ENCODE results near the gene BAIAP2.
"Not testable (repeated sequence)": the region's sequence is repeated elsewhere in the genome, so short reads cannot be mapped to it uniquely, and the experiment has no call there.

BAIAP2 gene

DNA sequence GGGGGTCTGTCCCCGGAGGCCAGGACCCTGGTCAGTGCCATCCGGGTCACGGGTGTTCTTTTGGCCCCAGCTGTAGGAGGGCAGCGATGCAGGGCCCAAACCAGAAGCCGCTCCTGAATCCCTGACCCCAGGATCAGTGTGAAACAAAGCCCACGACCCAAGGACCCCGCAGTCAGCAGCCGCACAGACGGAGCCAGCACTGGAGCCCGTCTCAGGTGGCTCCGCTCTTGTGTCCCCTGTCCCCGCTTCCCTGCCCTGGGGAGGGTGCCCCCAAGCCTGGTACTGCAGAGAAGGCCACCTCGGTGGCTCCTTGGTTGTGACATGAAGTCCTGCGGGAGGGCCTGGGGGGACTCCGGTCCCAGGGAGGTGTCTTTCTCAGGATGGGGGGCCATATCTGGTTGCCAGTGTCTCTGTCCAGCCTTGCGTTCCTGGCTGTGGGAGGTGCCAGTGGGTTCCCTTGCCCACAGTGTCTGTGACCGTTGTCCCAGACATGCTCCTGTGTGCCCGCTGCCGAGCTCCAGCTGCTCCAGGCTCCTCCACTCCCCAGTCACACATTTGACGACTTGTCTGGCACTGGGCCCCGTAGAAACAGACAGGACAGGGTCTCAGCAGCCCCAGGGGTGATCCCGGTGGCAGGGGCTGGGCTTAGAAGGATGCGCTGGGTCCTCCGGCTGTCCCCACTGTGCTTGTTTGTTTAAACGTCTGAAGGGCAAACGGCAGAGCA lies 33.6 kb downstream of the BAIAP2 start:
- no peak for DNase-seq (ENCODE audit: low spot score)

DNA sequence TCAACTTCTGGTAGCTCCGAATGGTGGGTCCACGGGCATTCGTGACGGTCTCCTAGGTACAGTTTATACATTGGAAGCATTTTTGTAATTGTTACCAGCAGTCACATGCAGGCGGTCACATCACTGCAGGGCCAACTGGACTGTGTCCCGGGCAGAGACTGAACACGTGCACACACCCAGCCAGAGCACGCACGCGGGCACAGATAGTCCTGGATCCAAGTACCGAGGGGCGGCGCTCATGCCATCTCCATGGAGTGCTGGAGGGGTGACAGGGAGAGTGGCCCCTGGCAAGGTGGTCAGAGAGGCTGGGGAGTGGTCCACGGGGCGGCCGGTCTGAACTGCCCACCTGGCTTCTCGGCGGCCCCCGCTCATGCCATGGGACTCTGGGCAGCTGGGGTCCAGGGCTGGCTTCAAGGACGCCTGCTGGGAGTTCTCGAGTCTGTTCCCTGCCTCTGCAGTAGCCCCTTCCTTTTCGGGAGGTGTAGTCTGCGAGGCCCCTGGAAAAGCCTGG lies 34.2 kb downstream of the BAIAP2 start:
- DNase-seq (ENCODE audit: low spot score) = no peak

DNA sequence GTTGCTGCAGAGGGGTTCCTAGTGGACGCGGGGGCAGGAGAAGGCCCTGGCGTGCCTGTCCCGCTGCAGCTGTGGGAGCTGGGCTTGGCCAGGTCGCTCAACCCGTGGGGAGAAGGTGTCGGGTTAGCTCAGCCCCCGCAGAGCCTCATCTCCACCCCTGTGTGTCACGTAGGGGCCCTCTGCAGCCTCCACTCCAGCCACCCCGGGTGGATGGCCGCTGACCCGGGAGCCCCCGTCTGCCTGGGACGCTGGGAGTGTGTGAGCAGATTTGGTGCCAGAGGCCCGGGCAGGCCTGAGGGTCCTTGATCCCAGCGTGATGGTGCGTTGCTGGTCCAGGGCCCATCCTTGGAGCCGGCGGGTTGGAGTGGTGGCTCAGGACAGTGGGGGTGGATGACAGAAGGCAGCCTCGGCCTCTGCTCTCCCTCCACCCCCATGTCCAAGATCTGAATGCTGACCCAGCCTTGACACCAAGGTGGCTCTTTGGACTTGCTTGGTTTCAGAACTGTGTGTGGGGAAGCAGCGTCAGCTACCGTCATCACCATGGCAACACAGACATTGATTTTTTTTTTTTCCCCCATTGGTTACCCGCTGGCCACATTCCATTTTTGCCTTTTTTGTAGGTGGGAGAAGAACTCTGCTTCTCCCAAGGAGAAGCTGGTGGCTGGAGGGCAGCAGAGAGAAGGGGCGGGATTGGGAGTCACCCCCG lies 35.7 kb downstream of the BAIAP2 start:
- no peak for DNase-seq (ENCODE audit: low spot score)

- no peak for DNase-seq (ENCODE audit: low spot score)
Observed at GRCh38 chr17:81071761-81072741, 37.1 kb downstream of the BAIAP2 start.

- no peak for DNase-seq (ENCODE audit: low spot score)
Observed at GRCh38 chr17:81073967-81074839, 39.3 kb downstream of the BAIAP2 start.

GRCh38 chr17:81074875-81075274 lies 39.9 kb downstream of the BAIAP2 start:
- DNase-seq (ENCODE audit: low spot score) = no peak

- no peak for DNase-seq (ENCODE audit: low spot score)
Observed at GRCh38 chr17:81075307-81075706, 40.4 kb downstream of the BAIAP2 start.

- DNase-seq (ENCODE audit: low spot score) = no peak
Observed at GRCh38 chr17:81076141-81076679, 41.3 kb downstream of the BAIAP2 start.

GRCh38 chr17:81078026-81078913 lies 43.3 kb downstream of the BAIAP2 start:
- DNase-seq (ENCODE audit: low spot score) = not testable (repeated sequence)

- DNase-seq (ENCODE audit: low spot score) = no peak
Observed at GRCh38 chr17:81080019-81080418, 45.1 kb downstream of the BAIAP2 start.

GRCh38 chr17:81081222-81082176 lies 46.5 kb downstream of the BAIAP2 start:
- no peak for DNase-seq (ENCODE audit: low spot score)

GRCh38 chr17:81082177-81083073 lies 47.5 kb downstream of the BAIAP2 start:
- no peak for DNase-seq (ENCODE audit: low spot score)

DNA sequence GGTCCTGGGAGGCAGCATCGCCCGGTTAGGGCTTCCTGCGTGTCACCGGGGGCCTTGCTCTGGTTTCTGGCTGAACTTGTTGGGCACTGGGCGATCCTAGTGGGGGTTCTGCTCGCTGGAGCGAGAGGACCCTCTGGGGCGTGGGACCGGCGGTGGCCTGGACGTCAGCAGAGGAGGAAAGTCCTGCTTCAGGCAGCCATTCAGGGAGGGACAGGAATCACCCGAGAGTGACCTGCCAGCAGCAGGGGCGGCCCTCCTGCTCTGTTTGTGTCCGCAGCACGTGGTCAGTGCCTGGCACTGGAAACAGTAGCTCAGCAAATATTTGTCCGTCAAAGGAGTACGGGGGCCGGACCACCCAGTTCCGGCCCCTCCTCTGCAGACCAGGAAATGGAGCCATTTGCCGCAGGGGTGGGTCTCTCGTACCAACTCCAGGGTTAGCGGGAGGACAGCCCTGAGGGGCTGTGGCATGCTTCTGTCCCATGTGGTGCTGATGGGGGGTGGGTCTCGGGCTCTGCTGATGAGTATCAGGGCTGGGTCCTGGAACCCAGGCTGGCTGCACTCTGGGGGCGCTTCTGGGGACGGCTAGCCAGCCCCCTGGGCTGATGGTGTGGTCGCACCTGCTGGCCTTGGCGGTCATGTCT lies 48.3 kb downstream of the BAIAP2 start:
- DNase-seq (ENCODE audit: low spot score) = no peak

- no peak for DNase-seq (ENCODE audit: low spot score)
Observed at GRCh38 chr17:81084680-81085419, 49.9 kb downstream of the BAIAP2 start.

DNA sequence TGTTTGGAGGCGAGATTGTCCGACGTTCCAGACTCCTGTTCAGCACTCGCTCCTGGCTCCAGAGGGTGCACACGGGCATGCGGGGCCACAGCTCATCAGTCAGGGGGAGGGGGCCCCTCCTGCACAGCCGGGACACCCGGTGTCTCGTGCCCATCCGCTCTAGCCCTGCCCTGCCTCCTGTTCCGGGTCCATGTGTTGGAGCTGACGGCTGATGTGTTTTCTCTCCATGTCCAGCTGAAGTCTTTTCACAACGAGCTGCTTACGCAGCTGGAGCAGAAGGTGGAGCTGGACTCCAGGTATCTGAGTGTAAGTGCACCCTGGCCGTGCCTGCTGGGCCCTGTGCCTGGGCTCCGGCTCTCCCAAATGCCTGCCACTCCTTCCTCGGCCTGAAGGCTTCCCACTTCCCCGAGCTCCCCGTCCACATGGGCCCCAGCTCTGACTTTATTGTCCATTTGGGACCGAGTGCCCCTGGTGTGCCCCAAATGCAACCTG lies 50.5 kb downstream of the BAIAP2 start:
- no peak for DNase-seq (ENCODE audit: low spot score)
